ENCODE data around the gene EPC2.
"Not testable (repeated sequence)": the region's sequence is repeated elsewhere in the genome, so short reads cannot be mapped to it uniquely, and the experiment has no call there.

EPC2 gene

DNA sequence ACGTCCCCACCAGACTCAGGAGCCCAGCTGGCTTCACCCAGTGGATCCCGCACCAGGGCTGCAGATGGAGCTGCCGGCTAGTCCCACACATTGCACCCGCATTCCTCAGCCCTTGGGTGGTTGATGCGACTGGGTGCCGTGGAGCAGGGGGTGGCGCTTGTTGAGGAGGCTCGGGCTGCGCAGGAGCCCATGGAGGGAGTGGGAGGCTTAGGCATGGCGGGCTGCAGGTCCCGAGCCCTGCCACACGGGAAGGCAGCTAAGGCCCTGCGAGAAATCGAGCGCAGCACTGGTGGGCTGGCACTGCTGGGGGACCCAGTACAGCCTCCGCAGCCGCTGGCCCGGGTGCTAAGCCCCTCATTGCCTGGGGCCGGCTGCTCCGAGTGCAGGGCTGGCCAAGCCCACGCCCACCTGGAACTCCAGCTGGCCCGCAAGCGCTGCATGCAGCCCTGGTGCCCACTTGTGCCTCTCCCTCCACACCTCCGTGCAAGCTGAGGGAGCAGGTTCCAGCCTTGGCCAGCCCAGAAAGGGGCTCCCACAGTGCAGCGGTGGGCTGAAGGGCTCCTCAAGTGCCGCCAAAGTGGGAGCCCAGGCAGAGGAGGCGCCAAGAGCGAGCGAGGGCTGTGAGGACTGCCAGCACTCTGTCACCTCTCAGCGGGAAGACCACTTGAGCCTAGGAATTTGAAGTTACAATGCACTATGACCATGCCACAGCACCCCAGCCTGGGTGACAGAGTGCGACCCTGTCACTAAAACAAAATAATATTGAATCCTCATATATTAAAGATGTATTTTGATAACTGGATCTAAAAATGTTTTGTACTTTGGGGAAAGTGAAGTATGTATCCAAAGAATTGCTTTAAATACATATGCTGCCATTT is 34.0 kb downstream of the EPC2 start:
- not testable (repeated sequence) for DNase-seq

DNA sequence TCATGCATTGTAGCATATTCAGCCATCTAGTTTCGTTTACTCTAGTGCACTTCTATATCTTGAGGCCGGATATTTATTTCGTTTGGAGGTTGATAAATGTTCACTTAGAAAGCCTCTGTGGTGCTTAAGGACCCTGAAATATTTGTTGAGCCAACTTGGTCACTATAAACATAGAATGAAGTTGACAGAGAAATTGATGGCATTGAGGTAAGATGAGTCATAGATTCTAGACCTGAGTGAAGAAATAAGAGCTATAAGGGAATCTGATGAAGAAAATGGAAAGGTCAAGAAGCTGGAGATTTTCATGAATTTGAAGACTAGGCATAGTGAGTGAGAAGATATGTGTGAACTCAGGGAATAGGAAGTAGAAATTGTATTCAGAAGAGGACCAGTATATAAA is 35.9 kb downstream of the EPC2 start:
- DNase-seq = no peak

DNA sequence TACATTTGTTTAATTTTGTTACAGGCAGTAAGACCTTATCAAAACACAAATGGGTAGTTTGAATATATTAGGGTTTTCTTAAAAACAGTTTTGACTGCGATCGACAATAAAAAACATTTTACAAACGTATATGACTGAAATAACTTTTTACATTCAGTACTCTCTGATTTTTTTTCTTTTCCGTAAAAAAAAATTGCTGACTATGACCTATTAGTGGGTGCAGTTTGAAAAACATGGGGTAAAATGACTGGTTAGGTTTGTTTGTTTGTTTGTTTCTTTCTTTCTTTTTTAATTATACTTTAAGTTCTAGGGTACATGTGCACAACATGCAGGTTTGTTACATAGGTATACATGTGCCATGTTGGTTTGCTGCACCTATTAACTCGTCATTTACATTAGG is 36.9 kb downstream of the EPC2 start:
- DNase-seq = no peak

DNA sequence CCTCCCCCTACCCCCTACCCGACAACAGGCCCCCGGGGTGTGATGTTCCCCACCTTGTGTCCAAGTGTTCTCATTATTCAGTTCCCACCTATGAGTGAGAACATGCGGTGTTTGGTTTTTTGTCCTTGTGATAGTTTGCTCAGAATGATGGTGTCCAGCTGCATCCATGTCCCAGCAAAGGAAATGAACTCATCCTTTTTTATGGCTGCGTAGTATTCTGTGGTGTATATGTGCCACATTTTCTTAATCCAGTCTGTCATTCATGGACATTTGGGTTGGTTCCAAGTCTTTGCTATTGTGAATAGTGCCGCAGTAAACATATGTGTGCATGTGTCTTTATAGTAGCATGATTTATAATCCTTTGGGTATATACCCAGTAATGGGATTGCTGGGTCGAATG is 37.3 kb downstream of the EPC2 start:
- DNase-seq = not testable (repeated sequence)

DNA sequence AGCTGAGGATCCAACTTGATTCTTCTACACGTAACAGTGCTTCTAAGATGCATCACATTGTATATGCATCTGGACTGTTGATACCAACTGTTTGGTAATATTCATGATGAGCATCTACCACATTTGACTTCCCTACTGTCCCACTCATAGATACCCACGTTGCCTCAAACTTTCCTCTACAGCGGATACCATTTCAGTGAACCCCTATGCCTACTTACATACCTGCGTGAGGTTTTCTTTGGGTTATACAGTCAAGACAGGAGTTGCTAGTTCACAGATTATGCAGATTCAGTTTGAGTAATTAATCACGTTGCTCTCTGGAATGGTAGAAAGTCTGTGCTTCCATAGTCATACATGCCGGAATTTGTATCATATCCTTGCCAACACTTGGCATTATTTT is 40.0 kb downstream of the EPC2 start:
- DNase-seq = no peak

DNA sequence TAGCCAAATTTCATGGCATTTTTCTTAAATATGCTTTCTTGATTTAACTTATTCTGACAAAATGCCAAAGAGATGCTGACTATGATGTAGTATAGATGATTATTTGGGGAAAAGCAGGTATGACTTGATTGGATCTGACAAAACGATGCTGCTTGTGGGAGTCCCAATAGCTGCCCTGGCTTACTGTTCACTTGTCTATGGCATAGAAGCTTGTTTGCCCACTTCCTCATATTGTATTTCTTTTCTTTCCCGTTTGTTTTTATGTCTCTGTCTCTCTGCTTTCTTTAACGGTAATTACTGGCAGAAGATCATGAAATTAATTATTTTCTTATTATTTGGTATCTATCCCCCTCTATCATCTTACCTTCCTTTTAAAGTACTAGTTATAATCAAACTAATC is 43.0 kb downstream of the EPC2 start:
- no peak for DNase-seq

DNA sequence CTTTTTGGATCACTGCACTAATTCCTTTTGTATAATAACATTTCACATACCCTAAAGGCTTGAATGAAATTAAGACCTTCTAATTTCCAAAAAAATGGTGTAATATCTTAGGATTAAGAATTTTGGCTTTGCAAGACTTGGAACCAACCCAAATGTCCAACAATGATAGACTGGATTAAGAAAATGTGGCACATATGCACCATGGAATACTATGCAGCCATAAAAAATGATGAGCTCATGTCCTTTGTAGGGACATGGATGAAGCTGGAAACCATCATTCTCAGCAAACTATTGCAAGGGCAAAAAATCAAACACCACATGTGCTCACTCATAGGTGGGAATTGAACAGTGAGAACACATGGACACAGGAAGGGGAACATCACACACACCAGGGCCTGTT is 43.5 kb downstream of the EPC2 start:
- not testable (repeated sequence) for DNase-seq

DNA sequence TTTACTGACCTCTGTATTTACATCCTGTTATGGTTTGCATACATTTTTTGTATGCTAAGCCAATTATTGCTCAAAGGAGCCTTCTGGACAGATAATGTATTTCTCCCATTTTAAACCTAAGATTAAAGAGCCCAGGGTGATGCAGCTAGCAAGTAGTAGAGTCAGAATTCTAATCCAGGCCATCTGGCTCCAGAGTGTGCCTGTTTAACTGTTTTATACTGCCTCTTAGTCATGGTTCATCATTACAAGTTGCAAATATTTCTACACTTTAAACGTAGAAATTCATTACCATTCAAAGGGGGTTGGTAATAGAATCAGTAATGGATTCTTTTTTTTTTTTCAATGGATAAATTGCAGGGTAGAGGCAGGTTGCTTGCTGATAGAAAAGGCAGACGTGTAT is 52.4 kb downstream of the EPC2 start:
- DNase-seq = no peak

DNA sequence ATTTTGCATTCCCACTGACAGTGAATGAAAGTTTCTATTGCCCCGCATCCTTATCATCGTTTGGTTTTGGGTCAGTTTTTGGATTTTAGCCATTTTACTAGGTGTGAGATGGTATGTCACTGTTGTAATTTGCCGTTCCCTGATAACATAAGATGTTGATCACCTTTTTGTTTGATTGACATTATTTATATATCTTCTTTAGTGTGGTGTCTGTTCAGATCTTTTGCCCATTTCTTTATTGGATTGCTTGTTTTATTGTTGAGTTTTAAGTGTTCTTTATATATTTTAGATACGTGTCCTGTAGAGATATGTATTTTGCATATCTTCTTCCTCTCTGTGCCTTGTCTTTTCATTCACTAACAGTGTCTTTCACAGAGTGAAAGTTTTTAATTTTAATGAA is 55.3 kb downstream of the EPC2 start:
- no peak for DNase-seq

DNA sequence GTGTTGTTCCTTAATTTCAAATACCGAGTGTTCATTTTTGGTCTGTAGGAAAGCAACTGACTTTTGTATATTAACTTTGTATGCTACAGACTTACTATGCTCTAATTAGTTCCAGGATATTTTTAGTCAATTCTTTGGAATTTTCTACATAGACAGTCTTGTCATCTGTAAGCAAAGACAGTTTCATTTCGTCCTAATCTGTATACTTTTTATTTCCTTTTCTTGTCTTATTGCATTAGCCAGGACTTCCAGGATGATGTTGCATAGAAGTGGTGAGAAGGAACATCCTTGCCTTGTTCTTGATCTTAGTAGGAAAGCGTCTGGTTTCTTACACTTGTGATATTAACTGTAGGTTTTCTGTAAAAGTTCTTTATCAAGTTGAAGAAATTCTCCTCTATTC is 56.5 kb downstream of the EPC2 start:
- DNase-seq = no peak

DNA sequence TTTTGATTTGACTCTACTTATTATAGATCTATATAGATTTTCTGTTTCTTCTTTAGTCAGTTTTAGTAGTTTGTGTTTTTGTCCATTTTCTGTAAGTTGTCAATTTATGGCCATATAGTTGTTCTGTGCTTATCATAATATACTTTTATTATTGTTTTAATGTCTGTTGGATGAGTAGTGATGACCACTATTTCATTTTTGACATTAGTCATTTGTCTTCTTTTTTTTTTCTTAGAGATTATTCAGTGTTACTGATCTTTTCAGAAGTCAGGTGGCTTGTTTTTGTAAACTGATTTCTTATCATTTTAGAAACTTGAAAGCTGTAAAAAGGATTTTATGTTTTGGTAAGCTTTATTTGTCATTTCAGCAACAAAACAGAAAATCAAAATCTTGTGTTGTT is 57.3 kb downstream of the EPC2 start:
- DNase-seq = no peak

DNA sequence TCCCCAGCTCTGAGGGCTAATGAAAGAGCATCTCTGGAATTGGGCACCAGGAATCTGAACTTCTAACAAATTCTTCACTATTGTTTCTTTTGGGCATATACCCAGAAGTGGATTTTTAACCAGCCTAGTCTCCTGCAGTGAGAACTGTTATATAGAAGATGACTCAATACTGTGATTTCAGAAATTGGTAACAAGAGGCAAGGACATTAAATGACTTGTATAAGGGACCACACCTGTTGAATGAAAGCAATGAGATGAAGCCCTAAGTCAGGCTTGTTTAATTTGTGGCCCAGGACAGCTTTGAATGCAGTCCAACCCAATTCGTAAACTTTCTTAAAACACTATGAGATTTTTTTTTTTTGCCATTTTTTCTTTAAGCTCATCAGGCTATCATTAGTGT is 57.9 kb downstream of the EPC2 start:
- no peak for DNase-seq

DNA sequence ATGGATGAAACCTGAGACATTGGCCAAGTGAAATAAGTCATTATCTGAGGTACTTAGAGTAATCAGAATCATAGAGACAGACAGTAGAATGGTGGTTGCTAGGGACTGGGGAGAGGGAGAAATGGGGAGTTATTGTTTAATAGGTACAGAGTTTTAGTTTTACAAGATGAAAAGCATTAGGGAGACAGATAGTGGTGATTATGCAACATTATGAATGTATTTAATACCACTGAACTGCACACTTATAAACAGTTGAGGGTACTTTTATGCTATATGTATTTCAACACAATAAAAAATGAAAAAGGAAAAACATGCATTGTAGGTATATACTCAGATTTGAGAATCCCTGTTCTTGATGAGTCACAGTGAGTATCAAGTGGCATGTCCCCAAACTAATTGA is 59.7 kb downstream of the EPC2 start:
- DNase-seq = no peak

DNA sequence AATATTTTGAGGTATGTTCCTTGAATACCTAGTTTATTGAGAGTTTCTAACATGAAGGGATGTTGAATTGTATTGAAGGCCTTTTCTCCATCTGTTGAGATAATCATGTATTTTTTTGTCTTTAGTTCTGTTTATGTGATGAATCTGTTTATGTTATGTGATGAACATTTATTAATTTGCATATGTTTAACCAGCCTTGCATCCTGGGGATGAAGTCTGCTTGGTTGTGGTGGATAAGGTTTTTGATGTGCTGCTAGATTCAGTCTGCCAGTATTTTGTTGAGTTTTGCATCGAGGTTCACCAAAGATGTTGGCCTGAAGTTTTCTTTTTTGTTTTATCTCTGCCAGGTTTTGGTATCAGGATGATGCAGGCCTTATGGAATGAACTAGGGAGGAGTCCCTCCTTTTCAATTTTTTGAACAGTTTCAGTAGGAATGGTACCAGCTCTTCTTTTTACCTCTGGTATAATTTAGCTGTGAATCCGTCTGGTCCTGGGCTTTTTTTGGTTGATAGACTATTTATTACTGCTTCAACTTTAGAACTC is 71.9 kb downstream of the EPC2 start:
- DNase-seq = no peak

DNA sequence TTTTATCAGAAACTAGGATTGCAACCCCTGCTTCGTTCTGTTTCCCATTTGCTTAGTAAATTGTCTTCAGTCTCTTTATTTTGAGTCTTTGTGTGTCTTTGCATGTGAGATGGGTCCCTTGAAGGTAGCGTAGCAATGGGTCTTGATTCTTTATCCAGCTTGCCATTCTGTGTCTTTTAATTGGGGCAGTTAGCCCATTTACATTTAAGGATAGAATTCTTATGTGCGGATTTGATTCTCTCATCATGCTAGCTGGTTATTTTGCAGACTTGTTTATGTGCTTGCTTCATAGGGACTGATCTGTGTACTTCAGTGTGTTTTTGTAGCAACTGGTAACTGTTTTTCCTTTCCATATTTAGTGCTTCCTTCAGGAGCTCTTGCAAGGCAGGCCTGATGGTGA is 73.5 kb downstream of the EPC2 start:
- no peak for DNase-seq

DNA sequence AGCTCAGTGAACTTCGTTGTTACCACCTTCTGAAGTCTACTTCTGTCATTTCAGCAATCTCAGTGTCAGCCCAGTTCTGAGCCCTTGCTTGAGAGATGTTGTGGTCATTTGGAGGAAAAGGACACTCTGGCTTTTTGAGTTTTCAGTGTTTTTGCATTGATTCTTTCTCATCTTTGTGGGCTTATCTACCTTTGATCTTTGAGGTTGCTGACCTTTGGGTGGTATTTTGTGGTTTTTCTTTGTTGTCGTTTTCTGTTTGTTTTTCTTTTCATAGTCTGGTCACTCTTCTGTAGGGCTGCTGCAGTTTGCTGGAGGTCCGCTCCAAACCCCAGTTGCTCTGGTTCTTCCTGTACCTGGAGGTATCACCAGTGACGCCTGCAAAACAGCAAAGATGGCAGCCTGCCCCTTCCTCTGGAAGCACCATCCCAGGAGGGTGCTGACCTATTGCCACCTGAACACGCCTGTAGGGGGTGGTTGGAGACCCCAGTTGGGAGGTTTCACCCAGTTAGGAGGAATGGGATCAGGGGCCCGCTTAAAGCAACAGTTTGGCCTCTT is 74.7 kb downstream of the EPC2 start:
- no peak for DNase-seq

DNA sequence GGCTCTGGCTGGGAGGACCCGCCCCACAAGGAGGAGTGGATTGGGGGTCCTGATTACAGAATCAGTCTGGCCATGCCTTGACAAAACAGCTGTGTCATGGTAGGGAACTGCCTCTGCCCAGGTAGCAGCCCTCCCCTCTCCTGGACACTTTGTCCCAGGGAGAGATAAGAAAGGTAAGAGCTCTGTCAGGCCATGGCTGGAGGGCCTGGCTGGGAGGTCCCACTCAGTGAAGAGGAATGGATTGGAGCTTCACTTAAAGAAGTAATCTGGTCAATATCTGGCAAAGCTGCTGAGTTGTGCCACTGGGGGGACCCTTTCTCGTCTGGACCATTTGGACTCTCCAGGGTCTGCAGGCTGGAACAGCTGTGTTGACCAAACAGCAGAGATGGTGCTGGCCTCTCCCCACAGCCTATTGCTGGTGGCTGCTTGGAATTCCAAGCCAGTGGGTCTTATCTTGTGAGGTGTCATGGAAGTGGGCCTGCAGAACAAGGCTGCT is 75.4 kb downstream of the EPC2 start:
- DNase-seq = no peak

DNA sequence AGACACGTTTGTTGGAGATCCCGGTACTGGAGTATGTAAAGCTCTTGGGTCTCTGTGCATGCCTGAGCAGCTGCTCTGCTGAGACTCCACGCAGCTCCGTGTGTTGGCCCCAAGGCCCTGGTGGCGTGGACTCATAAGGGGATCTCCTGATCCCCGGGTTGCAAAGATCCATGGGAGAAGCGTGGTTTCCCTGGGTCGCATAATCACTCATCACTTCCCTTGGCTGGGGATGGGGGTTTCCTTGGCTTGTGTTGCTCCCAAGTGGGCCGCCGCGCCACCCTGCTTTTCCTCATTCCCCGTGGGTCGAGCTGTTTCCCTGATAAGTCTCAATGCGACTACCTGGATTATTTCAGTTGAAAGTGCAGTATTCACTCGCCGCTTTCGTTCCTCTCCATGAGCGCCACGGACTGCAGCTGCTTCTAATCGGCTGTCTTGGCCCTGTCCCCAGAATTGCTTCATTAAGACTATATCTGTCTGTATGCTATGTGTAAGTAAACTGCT is 76.0 kb downstream of the EPC2 start:
- no peak for DNase-seq

DNA sequence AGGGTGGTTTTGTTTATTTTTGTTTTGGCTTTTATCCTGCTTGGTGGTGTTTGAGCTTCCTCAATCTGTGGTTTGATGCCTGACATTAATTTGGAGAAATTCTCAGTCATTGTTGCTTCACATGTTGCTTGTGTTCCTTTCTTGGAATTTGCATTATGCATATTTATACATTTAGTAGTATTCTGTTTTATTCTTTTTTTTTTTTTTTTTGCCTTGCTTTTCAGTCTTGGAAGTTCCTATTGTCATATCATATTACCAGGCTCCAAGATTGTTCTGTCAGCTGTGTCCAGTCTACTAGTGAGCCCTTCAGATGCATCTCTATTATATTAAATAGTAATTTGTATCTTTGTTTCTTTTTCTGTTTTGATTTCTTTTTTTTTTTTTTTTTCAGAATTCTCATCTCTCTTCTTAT is 77.0 kb downstream of the EPC2 start:
- DNase-seq = no peak

DNA sequence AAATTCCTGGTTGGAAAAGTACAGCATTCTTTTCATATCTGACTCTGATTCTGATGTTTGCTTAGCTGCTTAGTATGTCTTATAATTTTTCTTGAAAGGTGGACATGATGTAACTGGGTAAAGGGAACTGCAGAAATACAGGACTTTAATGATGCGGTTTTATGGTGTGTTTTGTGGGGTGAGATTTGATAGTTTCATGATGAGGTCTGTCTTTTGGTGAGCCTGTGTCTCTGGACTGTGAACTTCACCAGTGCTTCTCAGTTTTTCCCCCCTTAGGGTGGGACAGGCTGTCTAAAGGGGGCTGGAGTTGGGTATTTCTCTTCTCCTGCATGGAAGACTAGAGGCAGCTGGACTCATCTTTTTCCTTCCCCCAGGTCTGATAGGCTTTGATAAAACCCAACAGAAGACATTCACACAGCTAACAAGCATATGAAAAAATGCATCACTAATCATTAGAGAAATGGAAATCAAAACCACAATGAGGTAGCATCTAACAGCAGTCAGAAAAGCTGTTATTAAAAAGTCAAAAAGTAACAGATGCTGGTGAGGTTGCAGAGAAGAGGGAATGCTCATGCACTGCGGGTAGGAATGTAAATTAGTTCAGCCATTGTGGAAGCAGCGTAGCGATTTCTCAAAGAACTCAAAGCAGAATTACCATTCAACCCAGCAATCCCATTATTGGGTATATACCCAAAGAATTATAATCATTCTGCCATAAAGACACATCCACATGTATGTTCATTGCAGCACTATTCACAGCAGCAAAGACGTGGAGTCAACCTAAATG is 77.6 kb downstream of the EPC2 start:
- no peak for DNase-seq

DNA sequence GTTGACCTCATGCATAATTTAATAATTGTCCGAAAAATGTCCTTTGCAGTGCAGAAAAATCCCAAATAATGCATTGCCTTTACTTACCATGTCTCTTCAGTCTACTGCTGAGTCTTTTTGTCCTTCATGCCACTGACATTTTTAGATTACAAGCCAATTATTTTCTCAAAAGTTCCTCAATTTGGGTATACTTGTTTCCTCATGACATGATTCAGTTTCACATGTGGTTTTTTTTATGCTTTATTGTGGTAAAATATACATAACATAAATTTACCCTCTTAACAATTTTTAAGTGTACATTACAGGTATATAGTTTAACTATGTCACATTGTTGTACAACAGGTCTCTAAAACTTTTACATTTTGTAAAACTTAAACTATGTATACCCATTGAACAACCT is 81.0 kb downstream of the EPC2 start:
- DNase-seq = no peak

DNA sequence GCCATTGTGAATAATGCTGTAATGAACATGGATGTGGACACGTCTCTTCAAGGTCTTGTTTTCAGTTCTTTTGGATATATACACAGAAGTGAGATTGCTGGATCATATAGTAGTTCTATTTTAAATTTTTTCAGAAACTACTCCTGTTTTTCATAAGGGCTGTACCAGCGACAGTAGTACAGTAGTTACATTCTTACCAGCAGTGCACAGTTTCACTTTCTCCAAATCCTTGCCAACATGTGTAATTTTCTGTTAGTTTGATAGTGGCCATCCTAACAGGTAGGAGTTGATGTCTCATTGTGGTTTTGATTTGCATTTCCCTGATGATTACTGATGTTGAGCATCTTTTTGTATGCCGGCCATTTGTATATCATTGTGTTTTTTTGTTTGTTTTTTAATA is 81.7 kb downstream of the EPC2 start:
- no peak for DNase-seq

DNA sequence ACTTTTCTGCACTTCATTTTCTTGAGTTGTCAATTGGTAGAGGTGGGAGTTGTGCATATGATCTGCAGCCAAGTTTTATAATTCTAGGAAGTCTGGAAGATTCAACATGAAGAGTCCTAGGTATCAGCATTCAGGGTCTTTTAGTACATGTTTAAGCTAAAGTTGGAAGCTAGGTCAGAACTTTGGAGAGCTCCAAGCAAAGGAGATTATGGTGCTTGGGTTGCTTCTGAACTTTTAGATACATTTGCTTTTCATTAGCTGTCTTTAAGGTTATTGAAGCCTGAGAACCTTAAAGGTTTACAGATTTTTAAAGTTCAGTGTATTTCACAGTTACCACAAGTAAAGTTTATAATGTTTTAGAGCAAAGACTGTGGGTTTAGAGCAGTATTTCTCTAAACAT is 85.5 kb downstream of the EPC2 start:
- DNase-seq = no peak
